Astrocyte of the hippocampus (primary cell): Measurements from ENCODE around the gene ANO4.
"Not testable (repeated sequence)": the region's sequence is repeated elsewhere in the genome, so short reads cannot be mapped to it uniquely, and the experiment has no call there.

ENCODE experiments used
- DNase-seq: peaks from one replicate; pipeline ENCODE4 v3.0.0; 2011; ENCODE audit warnings: low read depth, low spot score

ANO4 gene

DNA sequence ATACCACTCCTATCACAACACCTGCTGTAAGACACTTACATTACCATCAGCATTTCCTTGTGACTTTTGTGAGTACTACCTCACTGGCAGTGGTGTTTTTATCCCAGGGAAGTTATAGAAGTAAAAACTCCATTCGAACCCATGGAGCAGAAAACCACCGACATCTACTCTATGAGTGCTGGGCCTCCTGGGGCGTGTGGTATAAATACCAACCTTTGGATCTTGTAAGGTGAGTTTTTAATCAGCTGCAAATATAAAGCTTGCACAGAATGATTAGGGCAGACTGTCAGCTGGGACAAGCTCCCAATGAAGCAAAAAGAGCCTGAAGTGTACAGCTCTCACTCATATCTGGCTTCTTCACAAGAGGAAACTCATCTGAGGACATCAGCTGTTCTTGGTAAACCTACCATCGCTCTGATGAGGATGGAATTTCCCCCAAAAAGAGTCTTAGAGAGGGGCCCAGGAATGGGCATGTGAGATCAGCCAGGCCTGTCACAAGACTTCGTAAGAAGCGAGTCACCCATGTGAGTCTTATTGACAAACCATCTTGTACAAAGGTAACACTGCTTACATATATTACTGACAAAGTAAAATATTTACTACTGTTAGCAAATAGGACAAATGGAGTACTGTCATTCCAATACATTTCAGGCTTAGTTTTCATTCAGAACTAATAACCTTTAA, 245.4 kb downstream of the ANO4 start:
- no peak for DNase-seq

DNA sequence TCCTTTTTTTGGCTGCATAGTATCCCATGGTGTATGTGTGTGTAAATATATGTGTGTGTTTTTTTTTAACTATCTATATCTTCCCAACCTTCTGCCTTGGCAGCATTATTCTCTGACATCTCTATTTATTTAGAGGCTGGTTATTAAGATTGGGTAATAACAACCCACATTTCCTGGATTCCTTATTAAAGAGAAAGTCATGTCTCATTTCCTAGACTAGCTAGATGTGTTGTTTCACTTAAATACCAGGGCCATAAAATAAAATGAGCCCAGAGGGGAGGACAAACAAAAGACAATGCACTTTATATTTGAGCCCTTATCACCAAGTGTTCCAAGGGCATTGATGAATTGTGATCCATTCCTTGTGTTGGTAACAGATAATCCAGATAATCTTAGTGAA, 246.4 kb downstream of the ANO4 start:
- no peak for DNase-seq

DNA sequence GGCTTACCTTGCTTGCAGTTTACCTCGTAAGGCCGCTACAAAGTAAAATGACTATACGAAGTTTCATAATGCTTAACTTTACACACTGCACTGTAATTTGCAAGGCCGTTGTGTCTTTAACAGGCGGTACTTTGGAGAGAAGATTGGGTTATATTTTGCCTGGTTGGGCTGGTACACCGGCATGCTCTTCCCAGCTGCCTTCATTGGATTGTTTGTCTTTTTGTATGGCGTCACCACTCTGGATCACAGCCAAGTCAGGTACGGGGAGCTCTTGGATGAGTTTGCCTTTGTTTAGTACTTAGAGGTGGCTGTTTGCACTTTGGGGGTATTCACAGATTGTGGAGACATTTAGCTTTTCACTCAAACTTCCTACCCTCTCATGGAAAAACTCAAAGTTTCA, 247.6 kb downstream of the ANO4 start:
- no peak for DNase-seq

DNA sequence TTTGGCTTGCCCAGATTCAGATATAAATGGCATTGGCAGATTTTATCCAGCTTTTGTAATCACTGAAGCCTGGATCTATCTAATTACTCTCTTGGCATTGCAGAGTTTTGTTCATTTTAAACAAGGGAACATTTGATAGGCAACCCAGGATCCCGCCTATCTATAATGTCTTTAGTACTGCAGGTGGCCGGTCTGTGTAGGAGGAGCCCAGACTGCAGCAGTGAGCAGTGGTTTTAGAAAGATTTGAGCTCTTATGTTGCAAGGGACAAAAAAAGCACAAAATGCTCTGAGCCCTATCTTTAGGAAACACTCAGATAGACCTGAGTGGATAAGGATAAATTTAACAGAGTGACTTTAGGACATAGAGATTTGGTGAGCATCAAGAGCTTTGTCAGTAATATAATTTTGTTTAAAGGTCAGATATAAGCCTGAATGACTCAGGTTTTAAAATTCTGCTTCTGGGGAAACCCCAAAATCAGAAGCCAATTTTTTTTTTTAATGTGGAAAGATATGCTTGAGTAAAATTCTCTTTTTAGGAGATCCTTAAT, 250.0 kb downstream of the ANO4 start:
- no peak for DNase-seq

DNA sequence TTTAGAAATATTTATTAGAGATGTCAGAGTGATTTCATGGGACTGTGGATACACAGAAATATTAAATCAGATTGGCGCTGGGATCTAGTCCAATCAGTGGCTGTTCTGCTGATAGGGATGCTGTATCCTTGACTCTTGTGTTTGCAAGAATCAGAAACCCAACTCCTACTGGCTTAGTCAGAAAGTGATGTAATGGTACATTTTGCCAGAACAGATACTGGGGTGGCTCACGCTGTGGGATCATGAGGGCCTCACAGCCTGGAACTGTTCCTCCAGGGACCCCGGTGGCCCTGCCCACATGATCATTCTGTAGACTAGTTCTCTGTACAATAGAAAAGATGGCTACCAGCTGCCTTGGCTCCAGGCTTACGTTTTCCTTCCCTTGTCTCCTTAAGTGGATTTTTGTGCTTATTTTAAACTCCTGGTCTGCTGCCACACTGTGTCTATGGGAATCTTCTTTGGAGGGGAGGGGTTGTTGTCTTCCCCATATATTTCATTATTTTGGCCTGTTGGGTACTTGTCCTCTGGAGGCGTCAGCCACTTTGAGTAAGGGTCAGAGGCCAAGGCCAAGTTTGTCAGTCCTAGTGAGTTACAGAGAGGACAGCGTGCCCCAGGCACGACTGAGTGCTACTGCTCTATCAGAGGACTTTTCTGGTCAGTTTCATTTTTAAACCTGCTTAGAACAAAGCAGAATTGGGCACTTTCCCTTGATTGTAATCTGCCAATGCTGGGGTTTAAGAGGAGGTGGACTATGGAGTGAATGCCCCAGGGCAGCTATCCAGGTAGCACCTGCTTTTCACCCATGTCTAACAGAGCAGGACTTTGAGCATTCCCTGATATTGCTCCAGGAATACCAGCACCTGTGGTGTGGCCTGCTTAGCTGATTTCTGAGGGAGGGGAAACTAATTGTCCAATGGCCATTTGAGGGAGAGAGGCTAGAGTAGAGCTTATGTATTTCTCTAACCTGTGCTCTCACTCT, 251.2 kb downstream of the ANO4 start:
- DNase-seq, result no peak

DNA sequence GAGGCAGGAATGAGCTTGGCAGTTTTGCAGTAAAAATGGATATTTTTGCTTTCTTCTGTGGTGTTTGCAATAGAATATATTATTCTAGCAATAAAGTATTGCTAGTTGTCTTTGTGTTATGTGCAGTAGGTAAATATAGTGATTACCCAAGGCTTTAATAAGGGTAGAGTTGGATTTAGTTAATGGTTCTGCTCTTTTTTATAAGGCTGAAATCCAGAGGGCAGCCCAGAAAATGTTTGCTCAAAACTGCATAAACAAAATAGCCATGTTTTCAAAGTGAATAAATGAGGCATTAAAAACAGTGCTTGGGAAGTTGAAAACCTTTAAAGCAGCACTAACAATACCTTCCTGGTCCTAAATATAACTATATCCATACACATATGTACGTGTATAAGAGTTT, 253.1 kb downstream of the ANO4 start:
- DNase-seq, result no peak

DNA sequence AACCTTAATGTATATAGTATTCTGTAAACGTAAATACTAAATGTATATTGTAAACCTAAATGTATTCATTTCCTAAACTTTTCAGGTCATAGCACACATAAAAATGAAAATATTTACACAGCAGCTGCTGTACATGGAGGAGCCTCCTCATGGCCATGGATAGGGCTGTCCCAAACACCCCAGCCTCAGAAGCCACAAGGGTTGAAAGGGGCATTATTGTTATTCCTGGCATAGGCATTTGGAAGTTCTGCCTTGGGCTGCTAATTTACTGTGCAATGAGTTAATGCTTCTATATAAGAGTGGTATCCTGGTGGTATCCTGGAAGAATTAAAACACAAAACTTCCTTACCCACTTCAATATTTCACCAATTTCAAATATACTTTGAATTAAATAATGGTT, 256.1 kb downstream of the ANO4 start:
- peak; percentile 32 for DNase-seq

DNA sequence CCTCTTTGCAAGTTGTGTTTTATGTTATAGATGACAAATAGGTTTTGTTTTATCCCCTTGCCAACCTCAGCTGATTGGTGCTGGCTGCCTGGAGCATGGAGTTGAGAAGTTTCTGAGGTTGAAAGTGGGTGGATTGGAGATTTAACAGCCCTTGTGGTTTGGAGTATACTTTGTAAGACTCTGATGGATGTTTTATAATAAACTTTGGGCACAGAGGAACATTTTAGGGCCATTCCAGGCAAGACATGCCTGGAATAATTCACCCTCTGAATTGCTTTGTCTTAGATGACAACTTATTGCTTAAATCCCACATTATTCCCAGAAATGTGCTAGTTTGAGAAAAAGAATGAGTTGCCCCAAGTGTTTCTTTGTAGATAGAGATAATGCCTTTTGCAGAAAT, 256.6 kb downstream of the ANO4 start:
- peak; percentile 41 for DNase-seq

DNA sequence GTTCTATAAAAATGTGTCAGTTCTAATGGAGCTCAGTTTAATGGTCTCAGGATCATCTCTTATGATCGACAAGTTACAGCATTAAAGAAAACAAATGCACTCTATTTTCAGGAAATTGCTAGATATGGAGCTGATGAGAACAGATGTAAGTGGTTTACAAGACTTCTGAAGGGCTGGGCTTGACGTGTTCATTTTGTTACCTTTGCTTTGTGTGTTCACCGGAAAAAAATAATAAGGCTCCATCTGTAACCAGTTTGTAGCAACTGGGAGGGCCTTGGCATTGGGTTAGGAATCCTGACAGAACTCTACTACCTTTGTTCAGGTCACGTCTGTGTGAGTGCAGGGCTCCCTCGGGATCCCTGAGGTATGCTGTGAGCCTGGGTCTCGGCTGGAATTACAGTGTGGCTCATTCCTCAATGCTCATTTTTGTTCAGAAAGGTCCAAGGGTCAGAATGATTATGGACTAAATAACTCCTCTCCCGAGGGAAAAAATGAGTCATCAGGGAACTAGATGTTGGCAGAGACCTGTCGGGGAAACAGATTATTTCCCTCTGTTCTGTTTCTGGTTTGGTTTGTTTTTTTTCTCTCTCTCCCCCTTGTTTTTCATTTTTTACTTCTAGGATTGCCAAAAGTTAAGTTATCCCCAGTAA, 257.4 kb downstream of the ANO4 start:
- peak; percentile 92 for DNase-seq

DNA sequence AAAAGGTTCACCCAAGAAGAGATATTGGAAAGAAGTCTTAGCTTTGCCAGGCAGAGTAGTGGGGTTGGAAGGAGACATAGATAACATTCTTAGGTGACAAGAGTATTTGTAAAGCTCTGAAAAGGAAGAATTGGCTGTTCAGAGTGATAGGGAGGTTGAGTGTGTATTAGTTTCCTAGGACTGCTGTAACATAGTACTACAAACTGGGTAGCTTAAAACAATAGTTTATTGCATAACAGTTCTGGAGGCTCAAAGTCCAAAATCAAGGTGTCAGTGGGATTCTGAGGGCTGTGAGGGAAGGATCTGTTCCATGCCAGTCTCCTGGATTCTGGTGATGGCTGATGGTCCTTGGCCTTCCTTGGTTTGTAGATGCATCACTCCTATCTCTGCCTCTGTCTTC, 258.6 kb downstream of the ANO4 start:
- DNase-seq, result no peak

DNA sequence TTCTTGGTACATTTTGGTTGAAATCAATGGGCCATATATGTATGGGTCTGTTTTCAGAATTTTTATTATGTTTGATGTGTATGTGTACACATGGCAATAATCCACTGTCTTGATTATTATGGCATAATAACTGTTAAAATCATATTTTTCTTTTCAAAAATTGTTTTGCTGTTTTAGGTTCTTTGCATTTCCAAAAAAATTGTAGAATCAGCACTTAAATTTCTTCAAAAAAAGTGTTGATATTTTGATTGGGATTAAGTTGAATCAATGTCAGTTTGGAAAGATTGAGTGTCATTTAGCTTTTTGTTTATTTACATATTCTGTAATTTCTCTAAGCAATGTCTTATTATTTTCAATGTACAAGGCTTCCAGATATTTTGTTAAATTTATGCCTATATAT, 261.4 kb downstream of the ANO4 start:
- DNase-seq, result no peak

DNA sequence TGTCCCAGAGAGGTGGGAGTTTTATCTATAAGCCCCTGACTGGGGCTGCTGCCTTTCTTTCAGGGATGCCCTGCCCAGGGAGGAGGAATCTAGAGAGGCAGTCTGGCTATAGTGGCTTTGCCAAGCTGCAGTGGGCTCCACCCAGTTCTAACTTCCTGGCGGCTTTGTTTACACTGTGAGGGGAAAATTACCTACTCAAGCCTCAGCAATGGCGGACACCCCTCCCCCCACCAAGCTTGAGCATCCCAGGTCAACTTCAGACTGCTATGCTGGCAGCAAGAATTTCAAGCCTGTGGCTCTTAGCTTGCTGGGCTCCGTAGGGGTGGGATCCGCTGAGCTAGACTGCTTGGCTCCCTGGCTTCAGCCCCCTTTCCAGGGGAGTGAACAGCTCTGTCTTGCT, 267.9 kb downstream of the ANO4 start:
- DNase-seq, result not testable (repeated sequence)

DNA sequence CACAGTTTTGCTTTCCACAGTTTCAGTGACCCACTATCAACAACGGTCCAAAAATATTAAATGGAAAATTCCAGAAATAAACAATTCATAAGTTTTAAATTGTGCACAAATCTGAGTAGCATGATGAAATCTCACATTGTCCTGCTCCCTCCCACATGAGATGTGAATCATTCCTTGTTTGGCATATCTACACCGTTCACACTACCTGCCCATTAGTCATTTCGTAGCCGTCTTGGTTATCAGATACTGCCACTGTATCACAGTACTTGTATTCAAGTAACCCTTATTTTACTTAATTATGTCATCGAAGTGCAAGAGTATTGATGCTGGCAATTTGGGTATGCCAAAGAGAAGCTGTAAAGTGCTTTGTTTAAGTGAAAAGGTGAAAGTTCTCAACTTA, 270.1 kb downstream of the ANO4 start:
- no peak for DNase-seq

DNA sequence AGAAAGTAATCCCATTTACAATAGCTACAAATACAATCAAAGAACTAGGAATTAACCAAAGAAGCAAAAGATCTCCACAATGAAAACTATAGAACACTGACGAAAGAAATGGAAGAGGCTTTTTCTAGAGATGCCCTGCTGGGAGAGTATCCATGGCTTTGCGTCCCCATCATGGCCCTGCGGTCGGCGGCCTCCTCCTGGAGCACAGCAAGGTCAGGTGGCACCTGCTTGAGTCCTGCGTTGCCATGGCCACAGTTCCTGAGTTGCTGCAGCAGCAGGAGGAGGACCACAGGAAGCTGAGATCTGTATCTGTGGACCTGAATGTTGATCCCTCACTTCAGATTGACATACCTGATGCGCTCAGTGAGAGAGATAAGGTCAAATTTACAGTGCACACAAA, 271.9 kb downstream of the ANO4 start:
- no peak for DNase-seq

DNA sequence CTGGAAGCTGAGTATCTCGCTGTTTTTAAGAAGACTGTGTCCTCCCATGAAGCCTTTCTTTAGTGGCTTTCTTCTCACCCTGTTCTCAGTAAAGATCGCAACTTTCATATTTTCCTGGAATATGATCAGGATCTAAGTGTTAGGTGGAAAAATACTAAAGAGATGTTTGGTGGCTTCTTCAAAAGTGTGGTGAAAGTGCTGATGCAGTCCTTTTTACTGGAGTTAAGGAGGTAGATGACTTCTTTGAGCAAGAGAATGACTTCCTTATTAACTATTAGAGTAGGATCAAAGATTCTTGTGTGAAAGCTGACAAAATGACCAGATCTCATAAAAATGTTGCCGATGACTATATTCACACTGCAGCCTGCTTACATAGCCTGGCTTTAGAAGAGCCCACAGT, 273.8 kb downstream of the ANO4 start:
- no peak for DNase-seq

DNA sequence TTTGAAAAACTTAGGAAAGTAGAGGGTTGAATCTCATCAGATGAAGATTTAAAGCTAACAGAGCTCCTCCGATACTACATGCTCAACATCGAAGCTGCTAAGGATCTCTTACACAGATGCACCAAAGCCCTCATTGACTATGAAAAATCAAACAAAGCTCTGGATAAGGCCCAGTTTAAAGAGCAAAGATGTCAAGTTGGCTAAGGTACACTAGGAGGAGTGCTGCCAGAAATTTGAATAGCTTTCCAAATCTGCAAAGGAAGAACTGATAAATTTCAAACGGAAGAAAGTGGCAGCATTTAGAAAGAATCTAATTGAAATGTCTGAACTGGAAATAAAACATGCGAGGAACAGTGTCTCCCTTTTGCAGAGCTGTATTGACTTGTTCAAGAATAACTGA, 274.3 kb downstream of the ANO4 start:
- DNase-seq, result no peak

DNA sequence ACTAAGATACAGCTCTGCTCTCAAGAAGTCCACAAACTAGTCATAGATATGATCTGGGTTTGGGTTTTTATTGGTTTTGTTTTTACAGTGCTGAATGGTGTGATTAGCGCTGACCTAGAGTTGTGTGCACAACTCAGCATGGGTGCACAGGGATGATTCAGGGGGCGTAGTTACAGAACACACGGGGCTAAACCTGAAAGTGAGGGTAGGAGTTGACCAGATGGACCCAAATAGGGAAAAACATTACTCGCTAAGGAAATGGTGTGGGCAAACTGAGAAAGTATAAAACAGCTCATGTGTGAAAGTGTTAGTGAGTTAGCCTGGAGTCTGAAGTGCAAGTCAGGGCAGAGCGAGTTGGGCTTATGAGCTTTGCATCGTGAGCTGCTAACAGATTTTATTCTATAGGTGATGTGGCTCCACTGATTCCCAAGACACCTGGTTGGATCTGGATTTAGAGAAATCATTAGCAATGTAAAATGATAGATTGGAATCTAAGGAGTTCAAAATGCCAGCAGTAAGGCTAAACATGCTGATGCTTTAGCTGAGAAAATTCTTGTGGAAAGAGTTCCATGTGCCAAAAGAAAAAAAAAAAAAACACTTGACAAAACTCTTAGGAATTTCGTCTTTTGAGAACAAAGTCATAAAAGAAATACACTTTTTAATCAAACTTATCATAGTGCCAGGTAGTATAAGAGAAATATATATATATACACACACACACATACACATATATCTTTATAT, 280.5 kb downstream of the ANO4 start:
- DNase-seq, result peak; percentile 44

DNA sequence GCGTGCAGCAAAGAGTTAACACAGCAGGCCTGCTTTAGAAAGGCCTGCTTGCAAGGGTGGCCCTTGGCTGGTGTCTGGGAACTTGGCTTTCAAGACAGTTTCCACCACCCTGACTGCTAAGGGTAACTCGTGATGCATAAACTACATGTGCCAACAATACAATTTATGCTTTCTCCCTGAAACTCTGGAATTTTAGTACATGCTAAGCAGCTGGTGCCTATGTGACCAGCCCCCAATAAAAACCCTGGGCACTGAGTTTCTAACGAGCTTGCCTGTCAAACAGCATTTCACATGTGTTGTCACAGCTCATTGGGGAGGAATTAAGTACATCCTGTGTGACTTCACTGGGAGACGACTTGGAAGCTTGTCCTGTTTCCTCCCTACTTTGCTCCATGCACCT, 282.3 kb downstream of the ANO4 start:
- DNase-seq, result peak; percentile 65

DNA sequence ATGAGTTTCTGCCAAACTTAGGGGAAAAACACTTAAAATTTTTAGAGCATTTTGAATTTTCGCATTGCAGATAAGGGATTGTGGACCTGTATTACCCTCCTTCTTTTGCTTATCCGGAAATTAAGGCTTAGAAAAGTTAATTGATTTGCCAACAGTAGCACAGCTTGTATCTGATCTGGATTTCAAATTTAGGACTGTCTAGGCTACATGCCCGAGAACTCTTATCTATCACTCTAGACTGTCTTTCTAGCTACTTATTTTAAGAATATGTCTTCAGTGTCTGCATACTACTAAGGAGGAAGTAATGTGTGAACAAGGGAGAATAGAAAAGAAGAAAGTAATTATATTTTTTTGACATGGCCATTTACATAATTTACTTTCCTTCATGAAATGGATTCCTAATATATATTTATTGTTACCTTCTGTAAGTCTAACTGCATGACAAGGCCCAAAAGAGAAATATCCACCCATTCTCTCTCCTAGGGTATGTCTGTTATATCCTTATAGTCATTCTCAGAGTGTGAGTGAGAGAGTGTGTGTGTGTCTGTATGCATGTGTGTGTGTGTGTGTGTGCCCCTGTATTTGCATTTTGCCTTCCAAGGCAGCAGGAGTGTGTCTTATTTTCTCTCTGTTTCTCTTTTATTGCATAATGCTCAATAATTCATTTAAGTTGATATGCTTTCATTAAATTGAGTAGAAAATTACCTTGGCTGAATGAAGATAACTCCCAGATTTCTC, 283.4 kb downstream of the ANO4 start:
- DNase-seq, result no peak

DNA sequence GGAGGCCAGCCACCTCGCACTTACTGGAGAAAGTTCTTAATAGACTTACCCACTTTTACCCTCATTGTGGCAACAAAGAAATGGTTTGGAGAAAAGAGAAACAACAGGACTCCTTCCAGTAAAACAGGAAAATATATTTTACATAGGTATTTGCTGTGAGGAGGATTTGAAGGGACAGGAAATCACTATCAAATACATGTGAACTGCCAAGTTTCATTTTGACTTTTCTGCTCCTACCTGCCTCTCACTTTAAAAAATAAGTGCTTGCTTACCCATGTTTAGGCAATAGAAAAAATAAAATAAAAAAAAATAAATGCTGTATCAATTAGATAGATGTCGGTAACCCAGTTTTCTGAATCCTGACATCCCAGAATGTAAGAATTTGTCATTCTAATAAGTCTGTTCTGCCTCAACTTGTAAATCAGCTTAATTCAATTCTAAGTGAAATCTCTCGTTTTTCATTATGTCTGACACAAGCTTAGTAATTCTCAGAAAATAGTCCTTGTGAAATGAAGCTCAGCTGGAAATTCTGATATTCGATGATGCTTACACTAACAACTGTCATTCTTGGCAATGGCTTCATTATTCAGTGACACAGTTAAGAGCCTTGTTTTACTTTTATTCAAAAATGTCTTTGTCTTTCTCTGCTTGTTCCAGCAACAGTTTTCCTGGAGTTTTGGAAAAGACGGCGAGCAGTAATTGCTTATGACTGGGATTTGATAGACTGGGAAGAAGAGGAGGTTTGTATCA, 284.1 kb downstream of the ANO4 start:
- DNase-seq, result no peak
